GM18511 (cell line): ENCODE results near the gene LEMD2.

Experiments
- ATAC-seq: cut with Tn5 transposase; IDR thresholded peaks from one replicate; pipeline ENCODE4 v1.9.1; 2021; ENCODE audit warnings: mild to moderate bottlenecking, moderate library complexity; ENCODE audit not compliant: unreplicated experiment

LEMD2 gene

GRCh38 chr6:33742837-33743236, 46.1 kb downstream of the LEMD2 start:
- ATAC-seq = no peak

DNA sequence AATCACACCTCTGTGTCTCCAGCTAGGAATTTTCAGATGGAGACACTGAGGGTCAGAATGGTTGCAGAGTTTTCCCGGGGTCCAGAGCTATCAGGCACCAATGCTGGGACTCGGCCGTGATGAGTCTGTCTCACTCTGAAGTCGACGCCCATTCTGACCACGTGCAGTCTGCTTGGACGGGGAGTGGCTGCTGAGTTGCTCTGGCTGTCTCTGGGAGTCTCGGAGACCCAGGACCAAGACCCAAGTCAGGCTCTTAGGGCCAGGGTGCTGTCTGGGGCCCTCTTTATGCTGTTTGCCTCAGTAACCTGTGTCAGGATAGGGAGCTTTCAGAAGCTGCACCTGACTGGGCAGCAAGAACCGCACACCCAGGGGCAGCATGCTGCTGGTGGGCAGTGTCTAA, 46.8 kb downstream of the LEMD2 start:
- no peak for ATAC-seq

DNA sequence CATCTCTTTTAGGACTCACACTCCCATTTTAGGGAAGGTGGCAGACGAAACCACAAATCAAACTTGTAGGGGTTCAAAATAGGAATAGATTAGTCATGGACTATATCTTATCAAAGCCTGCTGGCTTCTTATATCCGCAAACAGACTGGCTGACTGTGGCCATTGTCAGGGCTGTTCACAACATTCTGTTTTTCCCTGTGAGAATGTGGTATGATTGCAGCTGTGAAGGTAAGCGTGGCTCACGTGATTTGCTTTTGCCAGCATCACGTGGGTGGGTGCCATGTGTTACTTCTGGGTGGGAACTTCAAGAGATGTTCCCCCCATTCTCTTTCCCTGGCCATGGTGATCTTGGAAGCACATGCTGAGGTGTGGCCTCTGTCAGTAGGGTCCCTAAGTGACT, 48.1 kb downstream of the LEMD2 start:
- ATAC-seq = no peak

- no peak for ATAC-seq
Measured at GRCh38 chr6:33740204-33740608, 48.7 kb downstream of the LEMD2 start.

DNA sequence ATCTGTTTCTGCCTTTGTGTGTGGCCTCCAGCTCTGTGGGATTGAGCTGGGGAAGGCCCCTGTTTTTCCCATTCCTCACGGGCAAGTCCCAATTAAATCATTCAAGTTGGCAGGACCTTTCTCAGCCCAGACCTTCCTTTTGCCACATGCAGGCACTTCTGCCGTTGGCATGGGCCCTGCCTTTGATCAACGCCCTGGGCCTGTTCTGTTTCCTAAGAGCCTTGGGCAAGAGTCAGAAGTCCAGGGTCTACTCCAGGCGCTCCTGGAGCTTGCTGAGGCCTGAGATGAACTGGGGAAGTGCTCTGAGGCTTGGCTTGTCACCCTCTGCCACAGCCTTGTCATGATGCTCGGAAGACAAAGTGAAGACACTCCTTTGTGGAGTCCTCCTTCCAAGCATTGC, 49.4 kb downstream of the LEMD2 start:
- ATAC-seq = no peak

- no peak for ATAC-seq
Measured at GRCh38 chr6:33738879-33739278, 50.1 kb downstream of the LEMD2 start.

DNA sequence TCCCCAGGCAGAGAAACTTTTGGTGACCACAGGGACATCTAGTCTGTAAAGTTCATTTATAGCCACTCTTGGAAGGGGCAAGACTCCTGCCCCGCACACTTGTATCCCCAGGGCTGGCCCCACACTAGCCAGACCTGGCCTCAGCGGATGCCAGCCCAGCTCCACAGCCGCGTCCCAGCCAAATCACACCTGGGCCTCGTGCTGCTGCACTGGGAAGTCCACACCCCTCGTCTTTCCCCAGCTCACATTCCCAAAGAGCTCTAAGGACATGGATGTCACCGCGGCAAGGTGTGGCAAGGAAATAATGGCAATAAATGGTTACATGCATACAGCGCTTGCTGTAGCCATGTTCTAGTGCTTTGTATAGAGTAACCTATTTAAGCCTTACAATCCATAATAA, 50.8 kb downstream of the LEMD2 start:
- ATAC-seq = no peak

DNA sequence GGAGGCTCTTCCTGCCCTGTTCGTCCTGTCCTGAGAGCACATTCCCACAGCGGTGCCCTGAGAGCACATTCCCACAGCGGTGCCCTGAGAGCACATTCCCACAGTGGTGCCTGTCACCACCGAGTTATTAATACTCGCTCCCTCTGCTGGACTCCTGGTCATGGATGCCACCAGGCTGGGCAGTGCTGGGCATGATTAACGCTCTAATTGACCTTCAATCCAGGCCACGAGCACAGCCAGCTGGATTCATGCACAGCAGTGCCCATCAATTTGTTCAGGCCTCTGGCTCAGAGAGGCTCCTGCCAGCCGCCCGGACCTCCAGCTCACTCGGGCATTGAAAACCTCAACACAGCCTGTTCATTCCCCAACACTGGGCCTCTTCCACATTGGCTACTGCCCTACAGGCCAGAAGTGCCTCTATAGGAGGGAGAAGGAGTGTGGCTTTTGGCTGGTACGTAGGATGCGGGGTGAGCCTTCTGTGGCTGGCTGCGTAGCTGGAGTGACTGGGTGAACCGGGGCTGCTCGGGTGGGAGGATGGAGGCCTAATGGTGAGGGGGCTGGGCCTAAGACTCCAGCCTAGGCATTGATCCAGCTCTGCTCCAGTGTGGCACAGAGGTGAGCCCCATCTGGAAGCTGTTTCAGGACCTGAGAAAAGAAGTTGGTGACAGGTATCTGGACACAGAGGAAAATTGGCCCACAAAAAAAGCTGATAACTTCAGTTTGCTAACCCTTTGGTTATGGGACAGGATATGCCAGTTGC, 51.5 kb downstream of the LEMD2 start:
- ATAC-seq = no peak

GRCh38 chr6:33735216-33735615, 53.7 kb downstream of the LEMD2 start:
- ATAC-seq = no peak

GRCh38 chr6:33733709-33734007, 55.3 kb downstream of the LEMD2 start:
- ATAC-seq = no peak

DNA sequence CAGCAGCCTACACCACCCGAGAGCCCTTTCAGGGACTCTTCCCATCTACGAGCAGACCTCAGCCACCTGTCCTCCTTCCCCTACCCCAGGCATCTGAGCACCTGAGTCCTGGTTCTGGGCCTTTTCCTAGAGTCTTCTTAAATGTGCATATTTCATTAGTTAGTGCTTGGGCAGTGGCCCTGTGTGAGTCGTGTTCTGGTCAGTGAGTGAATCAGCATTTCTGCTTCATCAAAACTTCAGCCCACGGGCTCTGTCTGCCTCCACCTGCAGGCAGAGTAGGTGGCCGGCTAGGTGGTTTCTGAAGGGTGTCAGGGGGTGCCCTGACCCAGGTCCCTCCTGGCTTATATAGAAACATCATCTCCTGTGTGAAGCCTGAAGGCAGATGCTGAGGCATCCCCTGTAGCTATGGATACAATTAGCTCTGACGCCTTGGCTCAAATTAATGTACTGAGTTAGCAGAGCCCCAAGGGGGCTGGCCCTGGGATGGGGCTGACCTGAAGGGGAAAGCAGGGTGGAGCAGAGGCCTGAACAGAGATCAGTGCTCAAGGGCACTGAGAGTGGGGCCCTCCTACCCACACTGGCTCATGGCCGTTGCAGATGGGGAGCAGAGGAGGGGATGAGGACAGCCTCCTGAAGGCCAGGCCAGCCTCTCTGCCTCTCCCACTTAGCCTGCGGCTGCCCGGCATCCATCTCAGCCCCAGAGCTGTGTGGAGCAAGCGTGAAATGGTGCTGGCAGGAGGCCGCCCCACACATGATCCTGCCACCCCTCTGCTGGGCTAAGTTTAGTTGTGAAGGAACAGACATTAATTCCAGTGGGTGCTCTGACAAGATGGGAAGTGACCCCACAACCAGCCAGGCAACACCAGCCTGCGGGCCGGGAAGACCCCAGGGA, 55.9 kb downstream of the LEMD2 start:
- ATAC-seq = no peak

GRCh38 chr6:33732385-33732784, 56.5 kb downstream of the LEMD2 start:
- no peak for ATAC-seq

GRCh38 chr6:33731751-33732282, 57.1 kb downstream of the LEMD2 start:
- ATAC-seq = no peak

DNA sequence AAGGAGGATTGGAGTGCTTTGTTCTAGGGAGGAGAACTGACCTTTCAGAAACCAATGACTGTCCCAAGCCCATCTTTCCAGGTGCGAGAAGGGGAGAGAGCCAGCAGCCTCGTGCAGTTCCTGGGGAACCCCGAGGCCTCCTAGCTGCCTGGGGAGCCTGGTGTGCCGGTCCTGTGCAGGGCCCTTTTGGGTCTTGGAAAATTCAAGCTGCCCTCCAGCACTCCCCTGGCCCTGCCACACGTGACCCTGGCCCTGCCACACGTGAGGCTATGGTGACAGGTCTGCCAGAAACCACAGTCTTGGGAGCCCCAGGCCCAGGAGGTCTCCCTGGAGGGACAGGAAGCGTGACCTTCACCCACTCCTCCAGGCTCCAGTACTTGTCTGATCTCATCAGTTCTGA, 57.9 kb downstream of the LEMD2 start:
- no peak for ATAC-seq

GRCh38 chr6:33730611-33731010, 58.3 kb downstream of the LEMD2 start:
- ATAC-seq = no peak

DNA sequence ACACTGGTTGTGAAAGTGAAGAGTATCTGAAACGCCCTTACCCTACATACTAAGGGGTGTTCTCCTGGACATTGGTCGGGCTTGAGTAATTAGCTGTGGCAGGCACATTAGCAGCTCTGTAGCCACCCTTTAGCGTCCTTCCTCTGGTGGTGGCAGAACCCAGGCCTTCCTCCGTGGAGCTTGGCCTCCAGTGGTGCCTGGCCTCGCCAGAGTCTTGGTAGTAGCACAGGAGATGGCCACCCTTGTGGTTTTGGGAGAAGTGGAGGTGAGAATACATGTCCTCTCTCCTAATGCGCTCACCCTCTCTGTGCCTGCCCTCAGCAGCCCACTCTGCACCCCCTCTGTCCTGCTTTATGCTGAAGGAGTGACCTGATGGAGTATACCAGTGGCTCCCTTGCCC, 59.9 kb downstream of the LEMD2 start:
- ATAC-seq = no peak

DNA sequence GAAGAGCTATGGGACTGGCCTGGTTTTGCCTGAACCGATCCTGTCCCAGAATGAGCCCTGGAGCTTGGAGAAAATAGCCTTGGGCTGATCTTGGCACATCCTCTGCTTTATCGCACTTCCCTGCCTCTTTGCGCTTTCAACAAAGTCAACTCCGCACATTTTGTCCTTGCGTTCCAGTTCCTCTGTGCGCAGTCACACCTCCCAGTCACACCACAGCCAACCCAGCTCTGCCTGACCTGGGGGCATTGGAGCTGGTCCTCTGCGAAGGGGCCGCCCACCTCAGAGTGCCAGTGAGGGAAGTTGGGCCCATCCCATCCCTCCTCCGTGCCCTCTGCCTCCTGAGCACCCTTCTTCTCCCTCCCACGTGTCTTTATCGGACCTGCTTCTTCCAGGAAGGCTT, 60.5 kb downstream of the LEMD2 start:
- no peak for ATAC-seq

- no peak for ATAC-seq
Measured at GRCh38 chr6:33727932-33728331, 61.0 kb downstream of the LEMD2 start.

DNA sequence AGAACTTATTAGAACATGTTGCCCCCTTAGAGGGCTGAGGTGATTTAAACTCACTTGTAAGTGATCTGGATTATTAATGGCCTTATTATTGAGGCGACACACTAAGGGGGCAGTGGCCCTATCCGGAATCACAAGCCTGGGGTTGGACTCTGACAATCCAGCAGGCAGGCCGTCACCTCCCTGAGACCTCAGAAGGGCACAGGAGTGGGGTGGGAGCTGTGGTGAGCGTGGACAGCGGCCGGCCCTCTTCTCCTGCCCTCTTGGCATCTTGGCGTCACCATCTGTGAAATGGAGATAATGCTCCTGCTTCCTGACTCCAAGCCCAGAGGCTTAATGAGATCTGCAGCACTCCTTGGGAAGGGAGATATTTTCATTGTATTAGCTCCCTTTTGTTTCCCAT, 61.8 kb downstream of the LEMD2 start:
- no peak for ATAC-seq

DNA sequence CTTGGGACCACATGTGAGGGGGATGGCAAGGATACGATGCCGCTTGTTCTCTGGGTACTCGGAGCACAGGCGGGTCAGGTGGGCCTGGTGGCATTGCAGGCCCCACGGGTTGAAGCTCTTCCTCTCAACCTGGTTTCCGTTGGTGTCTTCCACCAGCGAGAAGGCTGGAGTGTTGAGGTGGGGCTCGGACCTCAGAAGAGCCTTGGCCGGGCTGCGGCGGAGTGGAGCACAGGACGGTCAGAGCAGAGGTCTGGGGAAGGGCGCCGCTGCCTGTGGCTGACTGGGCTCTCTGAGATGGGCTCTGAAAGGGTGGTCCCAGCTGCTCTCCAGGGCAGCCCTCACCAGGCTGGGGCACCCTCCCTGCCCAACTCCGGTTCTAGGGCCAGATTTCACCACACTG, 62.2 kb downstream of the LEMD2 start:
- no peak for ATAC-seq

DNA sequence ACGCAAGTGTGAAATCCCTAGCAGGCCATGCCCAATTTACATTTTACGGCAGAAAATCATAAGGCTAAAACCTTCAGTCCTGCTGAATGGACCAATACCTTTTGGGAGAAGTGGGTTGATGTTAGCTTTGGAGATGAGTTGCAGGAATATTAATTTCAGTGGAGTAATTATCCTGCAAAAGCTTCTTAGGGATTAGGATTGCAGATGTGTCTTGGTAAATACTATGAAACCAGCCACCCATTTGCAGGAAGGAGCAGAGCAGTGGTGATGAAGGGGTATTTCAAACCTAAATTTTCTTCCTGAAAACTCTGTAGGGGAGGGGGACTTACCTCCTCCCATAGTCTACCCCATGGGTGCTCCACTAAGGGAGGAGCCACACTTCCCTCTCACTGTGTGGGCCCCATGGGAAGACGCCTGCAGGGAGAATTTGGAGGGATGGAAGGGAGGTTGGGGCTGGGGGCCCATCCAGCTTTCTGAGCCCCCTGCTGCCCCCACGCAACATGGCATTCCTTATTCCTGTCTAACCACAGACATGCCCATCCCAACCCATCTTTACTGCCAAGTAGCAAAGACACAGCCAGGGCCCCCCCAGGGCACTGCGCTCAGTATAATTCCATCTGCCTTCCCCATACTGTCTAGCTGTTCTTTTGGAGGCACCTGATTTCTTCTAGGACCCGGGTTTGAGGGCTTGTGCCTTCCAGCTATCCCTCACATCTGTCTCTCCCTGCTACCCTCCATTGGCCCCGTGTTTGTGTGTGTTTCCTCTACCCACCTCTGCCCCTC, 62.8 kb downstream of the LEMD2 start:
- no peak for ATAC-seq
